HG03571 (cell line): ENCODE results near the gene BDH2.

Source experiments
- ATAC-seq: cut with Tn5 transposase; IDR thresholded peaks from one replicate; pipeline ENCODE4 v1.9.1; 2021; ENCODE audit not compliant: unreplicated experiment

The BDH2 gene

GRCh38 chr4:103085555-103086196, 14.0 kb downstream of the BDH2 start:
- no peak for ATAC-seq

- no peak for ATAC-seq
Measured at GRCh38 chr4:103079621-103080020, 20.0 kb downstream of the BDH2 start.

GRCh38 chr4:103076747-103077347, 22.8 kb downstream of the BDH2 start, which contains the start of gene SLC9B2:
Gene SLC9B2 (minus strand): TSS chr4:103076761. CDS start chr4:103067550, 9,211 bp downstream.
- peak; percentile 38 for ATAC-seq

GRCh38 chr4:103075894-103076746, 23.5 kb downstream of the BDH2 start:
- peak; percentile 55 for ATAC-seq

GRCh38 chr4:103075435-103075893, 24.2 kb downstream of the BDH2 start:
- no peak for ATAC-seq

- peak; percentile 39 for ATAC-seq
Measured at GRCh38 chr4:103074744-103075434, 24.7 kb downstream of the BDH2 start.

GRCh38 chr4:103073792-103074438, 25.7 kb downstream of the BDH2 start:
- ATAC-seq = no peak

- no peak for ATAC-seq
Measured at GRCh38 chr4:103067841-103068547, 31.6 kb downstream of the BDH2 start.

- ATAC-seq = no peak
Measured at GRCh38 chr4:103060453-103061148, 39.0 kb downstream of the BDH2 start.

GRCh38 chr4:103054030-103054429, 45.6 kb downstream of the BDH2 start:
- no peak for ATAC-seq

GRCh38 chr4:103052779-103053178, 46.9 kb downstream of the BDH2 start:
- no peak for ATAC-seq

GRCh38 chr4:103052145-103052544, 47.5 kb downstream of the BDH2 start:
- no peak for ATAC-seq

GRCh38 chr4:103050736-103051436, 48.7 kb downstream of the BDH2 start:
- no peak for ATAC-seq

GRCh38 chr4:103046416-103047290, 53.0 kb downstream of the BDH2 start:
- ATAC-seq = peak; percentile 95

GRCh38 chr4:103044183-103044582, 55.5 kb downstream of the BDH2 start:
- ATAC-seq = no peak

- no peak for ATAC-seq
Measured at GRCh38 chr4:103036169-103036568, 63.5 kb downstream of the BDH2 start.

GRCh38 chr4:103032574-103032973, 67.1 kb downstream of the BDH2 start:
- ATAC-seq = peak; percentile 85

- no peak for ATAC-seq
Measured at GRCh38 chr4:103030791-103031190, 68.8 kb downstream of the BDH2 start.
